ENCODE measurements around the gene HSFX2.
"Not testable (repeated sequence)": the region's sequence is repeated elsewhere in the genome, so short reads cannot be mapped to it uniquely, and the experiment has no call there.

Gene HSFX2, protein sequence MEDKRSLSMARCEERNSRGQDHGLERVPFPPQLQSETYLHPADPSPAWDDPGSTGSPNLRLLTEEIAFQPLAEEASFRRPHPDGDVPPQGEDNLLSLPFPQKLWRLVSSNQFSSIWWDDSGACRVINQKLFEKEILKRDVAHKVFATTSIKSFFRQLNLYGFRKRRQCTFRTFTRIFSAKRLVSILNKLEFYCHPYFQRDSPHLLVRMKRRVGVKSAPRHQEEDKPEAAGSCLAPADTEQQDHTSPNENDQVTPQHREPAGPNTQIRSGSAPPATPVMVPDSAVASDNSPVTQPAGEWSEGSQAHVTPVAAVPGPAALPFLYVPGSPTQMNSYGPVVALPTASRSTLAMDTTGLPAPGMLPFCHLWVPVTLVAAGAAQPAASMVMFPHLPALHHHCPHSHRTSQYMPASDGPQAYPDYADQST

DNA sequence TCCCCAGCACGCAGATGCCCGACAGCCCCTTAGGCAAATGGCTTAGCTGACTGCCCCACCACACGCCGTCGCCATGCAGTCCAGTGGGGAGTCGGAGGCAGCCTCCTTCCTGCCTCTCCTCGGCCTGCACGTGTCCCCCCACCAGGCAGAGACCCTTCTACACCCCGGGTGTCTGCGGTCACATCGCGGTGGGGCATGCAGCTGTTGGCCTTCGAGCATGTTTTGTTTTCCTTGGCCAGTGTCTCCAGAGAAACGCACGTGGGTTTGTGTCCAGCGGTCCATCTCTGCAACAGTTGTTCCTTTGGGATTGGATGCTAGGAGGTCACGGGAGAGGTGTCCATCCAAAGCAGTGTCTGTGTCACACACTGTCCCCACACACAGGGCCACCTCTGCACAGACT lies at the start of gene HSFX2:
HSFX2 (minus strand) TSS at position 101 of the 400 bp plus-strand sequence. CDS start 614 bp downstream, outside the sequence.
- DNase-seq (ENCODE audit: low spot score): not testable (repeated sequence)

DNA sequence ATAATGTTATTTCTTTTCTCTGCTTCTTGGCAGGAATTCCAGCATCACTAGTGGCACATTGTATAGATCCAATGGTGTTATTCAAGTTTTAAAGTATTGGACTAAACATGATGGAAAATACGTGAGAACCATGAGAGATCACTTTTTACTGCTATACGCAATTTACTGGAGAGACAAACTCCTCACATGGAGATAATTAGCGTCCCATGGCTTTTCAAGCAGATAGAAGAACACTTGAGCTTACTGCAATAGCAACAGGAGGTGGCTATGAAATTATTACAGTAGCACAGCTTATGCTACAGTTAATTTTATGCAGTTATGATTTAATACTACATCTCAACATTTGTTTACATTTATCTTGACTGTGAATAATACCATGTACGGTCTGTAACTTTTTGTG lies 48.4 kb upstream of the HSFX2 start:
- TF ChIP-seq, protein P1, sequence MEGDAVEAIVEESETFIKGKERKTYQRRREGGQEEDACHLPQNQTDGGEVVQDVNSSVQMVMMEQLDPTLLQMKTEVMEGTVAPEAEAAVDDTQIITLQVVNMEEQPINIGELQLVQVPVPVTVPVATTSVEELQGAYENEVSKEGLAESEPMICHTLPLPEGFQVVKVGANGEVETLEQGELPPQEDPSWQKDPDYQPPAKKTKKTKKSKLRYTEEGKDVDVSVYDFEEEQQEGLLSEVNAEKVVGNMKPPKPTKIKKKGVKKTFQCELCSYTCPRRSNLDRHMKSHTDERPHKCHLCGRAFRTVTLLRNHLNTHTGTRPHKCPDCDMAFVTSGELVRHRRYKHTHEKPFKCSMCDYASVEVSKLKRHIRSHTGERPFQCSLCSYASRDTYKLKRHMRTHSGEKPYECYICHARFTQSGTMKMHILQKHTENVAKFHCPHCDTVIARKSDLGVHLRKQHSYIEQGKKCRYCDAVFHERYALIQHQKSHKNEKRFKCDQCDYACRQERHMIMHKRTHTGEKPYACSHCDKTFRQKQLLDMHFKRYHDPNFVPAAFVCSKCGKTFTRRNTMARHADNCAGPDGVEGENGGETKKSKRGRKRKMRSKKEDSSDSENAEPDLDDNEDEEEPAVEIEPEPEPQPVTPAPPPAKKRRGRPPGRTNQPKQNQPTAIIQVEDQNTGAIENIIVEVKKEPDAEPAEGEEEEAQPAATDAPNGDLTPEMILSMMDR (IDR thresholded peaks at IDR 0.05; ENCODE audit: extremely low read depth, missing control alignments): no peak
- DNase-seq (ENCODE audit: low spot score): no peak

DNA sequence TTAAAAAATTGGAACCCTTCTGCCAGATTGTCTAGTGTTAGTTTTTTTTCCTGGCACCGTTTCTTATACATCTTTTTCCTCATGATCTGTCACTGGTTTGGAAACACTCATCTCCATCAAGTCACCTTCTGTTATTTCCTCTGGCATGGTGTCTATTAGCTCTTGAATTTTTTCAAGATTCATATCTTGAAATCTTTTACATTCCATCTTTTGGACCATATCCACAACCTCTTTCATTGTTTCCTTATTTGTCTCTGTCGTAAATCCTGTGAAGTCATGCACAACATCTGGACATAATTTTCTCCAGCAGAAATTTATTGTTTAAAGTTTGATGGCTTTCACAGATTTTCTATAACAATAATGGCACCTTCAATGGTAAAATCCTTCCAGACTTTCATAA lies 46.7 kb upstream of the HSFX2 start:
- TF ChIP-seq, protein P1 (IDR thresholded peaks at IDR 0.05; ENCODE audit: extremely low read depth, missing control alignments): no peak

DNA sequence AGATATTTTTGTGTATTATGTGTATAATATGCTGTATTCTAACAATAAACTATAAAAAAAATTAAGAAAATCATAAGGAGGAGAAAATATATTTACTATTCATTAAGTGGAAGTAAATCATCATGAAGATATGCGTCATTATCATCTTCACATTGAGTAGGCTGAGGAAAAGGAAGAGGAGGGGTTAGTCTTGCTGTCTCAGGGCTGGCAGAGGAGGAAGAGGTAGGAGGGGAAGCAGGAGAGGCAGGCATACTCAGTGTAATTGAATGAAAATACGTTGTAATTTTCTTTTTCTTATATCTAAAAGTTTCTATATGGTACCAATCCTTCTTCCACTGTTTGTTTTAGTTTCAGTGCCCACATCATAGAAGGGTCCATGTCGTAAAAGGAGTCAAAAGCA lies 46.3 kb upstream of the HSFX2 start:
- TF ChIP-seq, protein P1 (IDR thresholded peaks at IDR 0.05; ENCODE audit: extremely low read depth, missing control alignments): no peak
- no peak for DNase-seq (ENCODE audit: low spot score)

More for the DNA sequence above, 46.7 kb upstream of the HSFX2 start:
- no peak for DNase-seq (ENCODE audit: low spot score)

DNA sequence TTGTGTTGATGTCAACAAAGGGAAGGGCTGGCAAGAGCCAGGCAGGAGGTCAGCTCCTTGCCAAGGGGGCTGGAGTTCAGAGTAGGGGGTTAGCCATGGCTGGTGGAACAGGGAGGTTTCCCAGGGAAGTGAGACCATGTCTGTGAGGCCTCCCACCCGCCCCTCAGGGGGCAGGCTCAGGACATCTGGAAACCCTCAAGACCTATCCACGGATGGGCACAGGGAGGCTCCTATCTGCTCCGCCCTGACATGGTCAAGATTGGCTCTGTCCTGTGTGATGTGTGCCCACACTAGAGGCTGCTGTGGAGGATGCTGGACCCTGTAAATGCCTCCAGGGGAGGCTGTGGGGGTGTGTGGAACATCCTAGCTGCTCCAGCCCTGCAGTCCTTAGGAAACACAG lies 44.5 kb upstream of the HSFX2 start:
- no peak for DNase-seq (ENCODE audit: low spot score)
- TF ChIP-seq, protein P1 (IDR thresholded peaks at IDR 0.05; ENCODE audit: extremely low read depth, missing control alignments): no peak

DNA sequence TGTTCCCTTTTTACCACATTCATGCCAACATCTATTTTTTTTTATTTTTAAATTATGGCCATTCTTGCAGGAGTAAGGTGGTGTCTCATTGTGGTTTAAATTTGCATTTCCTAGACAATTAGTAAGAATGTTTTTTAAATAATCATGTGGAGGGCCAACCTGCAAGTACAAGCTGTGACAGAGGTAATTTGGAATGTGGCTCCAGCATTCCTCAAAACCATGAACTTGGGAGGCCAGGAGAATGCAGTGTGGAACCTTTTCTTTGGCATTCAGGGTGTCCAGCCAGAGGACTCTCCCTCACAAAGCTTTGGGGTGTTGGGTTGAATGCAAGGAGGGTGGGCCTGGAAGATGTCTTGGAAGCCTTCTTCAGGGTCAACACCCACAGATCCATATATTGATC lies 43.7 kb upstream of the HSFX2 start:
- DNase-seq (ENCODE audit: low spot score): no peak
- TF ChIP-seq, protein P1 (IDR thresholded peaks at IDR 0.05; ENCODE audit: extremely low read depth, missing control alignments): no peak

DNA sequence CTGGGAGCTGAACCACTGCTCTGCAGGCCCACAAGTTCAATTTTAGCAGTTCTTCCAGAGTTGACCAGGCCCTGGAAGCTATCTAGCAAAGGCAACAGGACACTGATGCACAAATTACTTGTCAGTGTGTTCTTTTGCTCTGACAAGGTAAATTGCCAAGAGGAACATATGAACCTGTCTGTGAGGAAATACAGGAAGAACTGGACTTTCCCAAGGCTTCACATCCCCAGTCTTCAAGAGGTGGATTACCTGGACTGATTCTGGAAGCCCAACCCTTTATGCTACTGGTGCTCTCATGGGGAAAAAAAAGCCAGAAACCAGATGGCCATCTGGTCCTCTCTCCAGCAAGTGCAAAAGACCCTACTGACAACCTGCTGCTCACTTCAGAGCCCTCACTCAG lies 38.4 kb upstream of the HSFX2 start:
- DNase-seq (ENCODE audit: low spot score): no peak
- TF ChIP-seq, protein P1 (IDR thresholded peaks at IDR 0.05; ENCODE audit: extremely low read depth, missing control alignments): no peak
